Measurements from ENCODE around the gene PTPRJ. TPM values are rescaled to one million over a fixed set of nuclear protein-coding genes. Genes with fewer than 3 reads are reported as not detected.

Gene PTPRJ
- total RNA-seq, 1 experiment from 2014 or later: 12.1 TPM

DNA sequence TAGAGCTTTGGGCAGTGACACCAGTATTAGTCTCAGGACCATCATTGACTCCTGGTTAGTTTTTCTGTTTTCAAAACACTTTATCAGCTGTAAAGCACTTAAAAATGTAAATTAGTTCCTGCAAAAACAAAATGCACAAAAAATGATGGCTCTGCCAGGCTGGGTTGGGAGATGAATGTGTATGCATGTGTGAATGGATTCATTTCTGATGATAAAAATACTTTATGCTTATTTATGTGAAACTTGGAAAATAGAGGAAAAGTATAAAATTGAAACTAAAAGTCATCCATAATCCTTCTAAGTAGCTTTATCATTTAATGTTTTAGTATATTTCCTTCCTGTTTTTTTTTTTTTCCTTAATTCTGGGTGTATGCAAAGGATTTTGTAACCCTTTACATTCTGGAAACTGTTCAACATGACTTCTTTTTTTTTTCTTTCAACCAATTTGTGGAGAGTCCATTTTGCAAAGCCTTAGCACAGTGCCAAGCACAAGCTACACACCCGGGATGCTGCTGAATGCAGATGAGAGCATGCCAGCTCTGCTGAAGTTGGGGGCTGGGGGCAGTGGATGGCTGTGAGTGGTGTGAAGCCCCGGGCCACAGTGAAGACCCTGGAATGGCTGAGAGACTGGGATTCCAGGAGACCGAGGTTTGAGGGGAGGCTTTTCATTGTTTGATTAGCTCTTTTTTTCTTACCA lies 37.6 kb downstream of the PTPRJ start:
- CTCF ChIA-PET: interaction anchor here (0.5 kb wide), 1 partner anchor 52 kb away, joined by 3 read pairs; no protein-coding TSS in a partner anchor
- no peak for DNase-seq (ENCODE audit: low spot score)
- H3K36me3 ChIP-seq (ENCODE audit: insufficient read depth, low read length, poor library complexity, severe bottlenecking): no peaks in the 10 kb centered on the region
- intact Hi-C loops (cut with micrococcal nuclease; ENCODE audit: unreplicated experiment): no loop called here
- H3K27ac ChIP-seq (ENCODE audit: low read depth, low read length, poor library complexity, severe bottlenecking): no peak overlapping the region
- no peak for TF ChIP-seq EZH2 (IDR thresholded peaks at IDR 0.05; ENCODE audit: borderline replicate concordance, low read depth, low read length, poor library complexity, severe bottlenecking)
- TF ChIP-seq, protein P1, sequence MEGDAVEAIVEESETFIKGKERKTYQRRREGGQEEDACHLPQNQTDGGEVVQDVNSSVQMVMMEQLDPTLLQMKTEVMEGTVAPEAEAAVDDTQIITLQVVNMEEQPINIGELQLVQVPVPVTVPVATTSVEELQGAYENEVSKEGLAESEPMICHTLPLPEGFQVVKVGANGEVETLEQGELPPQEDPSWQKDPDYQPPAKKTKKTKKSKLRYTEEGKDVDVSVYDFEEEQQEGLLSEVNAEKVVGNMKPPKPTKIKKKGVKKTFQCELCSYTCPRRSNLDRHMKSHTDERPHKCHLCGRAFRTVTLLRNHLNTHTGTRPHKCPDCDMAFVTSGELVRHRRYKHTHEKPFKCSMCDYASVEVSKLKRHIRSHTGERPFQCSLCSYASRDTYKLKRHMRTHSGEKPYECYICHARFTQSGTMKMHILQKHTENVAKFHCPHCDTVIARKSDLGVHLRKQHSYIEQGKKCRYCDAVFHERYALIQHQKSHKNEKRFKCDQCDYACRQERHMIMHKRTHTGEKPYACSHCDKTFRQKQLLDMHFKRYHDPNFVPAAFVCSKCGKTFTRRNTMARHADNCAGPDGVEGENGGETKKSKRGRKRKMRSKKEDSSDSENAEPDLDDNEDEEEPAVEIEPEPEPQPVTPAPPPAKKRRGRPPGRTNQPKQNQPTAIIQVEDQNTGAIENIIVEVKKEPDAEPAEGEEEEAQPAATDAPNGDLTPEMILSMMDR (conservative IDR thresholded peaks at IDR 0.05; ENCODE audit: low read depth, low read length): no peak
- no peaks in the 10 kb centered on the region for H3K9me3 ChIP-seq (ENCODE audit: low read depth, low read length, poor library complexity, severe bottlenecking)
- H3K27me3 ChIP-seq (replicated peaks; ENCODE audit: insufficient read depth, low read depth, low read length, poor library complexity): no peaks in the 10 kb centered on the region
- peaks cover 21% of the 10 kb centered on the region for H3K4me1 ChIP-seq (ENCODE audit: insufficient read depth, low read length, poor library complexity, severe bottlenecking)
- H3K4me3 ChIP-seq (ENCODE audit: low read depth, low read length, poor library complexity, severe bottlenecking): no peak overlapping the region
- no TSS peak for BruUV-seq (replicated peaks)
- POLR2A ChIA-PET (ENCODE audit: low non-redundant PET): interaction anchor here (0.6 kb wide), 2 partner anchors 12 to 134 kb away, joined by 3 to 5 read pairs; no protein-coding TSS in a partner anchor

DNA sequence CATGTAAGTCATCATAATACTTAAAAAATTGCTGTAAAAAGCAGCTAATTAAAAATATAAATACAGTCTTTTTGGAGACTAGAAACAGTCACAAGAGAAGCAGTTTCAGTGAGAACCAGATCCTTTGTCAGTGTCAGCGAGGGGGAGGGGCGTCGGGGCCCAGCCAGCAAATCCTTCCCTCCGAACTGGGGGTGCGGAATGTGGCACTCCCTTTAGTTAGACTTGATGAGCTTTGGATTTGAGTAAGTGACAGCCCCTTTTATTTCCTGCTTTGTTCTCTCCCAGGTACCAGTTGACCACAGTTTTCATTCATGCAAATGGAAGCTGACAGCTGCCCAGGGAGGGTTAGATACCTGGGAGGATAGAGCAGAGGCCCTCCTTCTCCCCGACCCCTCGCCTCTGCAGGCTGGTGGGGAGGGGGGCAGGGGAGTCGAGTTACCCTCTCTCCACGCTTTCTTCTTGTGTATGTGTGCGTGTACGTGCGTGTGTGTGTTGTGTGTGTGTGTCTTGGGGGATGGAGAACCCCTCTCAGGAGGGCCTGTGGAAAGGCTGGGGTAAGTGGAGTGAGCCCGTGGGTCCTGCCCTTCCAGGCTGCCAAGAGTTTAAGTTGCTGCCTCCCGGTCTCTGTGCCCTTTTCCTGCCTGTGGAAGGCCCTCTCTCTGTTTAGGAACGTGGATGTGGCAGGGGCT lies 38.3 kb downstream of the PTPRJ start:
- Histone ChIP-seq H3K4me3 (ENCODE audit: low read depth, low read length, poor library complexity, severe bottlenecking) (no peak overlapping the region), H3K9me3 (ENCODE audit: low read depth, low read length, poor library complexity, severe bottlenecking) (no peaks in the 10 kb centered on the region), H3K4me1 (ENCODE audit: insufficient read depth, low read length, poor library complexity, severe bottlenecking) (peaks cover 16% of the 10 kb centered on the region), H3K36me3 (ENCODE audit: insufficient read depth, low read length, poor library complexity, severe bottlenecking) (no peaks in the 10 kb centered on the region), H3K27ac (ENCODE audit: low read depth, low read length, poor library complexity, severe bottlenecking) (no peak overlapping the region), H3K27me3 (replicated peaks; ENCODE audit: insufficient read depth, low read depth, low read length, poor library complexity) (no peaks in the 10 kb centered on the region)
- intact Hi-C loops (cut with micrococcal nuclease; ENCODE audit: unreplicated experiment): no loop called here
- BruUV-seq (replicated peaks): no TSS peak
- no peak for TF ChIP-seq EZH2 (IDR thresholded peaks at IDR 0.05; ENCODE audit: borderline replicate concordance, low read depth, low read length, poor library complexity, severe bottlenecking)
- TF ChIP-seq, protein P1 (conservative IDR thresholded peaks at IDR 0.05; ENCODE audit: low read depth, low read length): no peak
- CTCF ChIA-PET: no interaction called here
- no peak for DNase-seq (ENCODE audit: low spot score)
- POLR2A ChIA-PET (ENCODE audit: low non-redundant PET): interaction anchor here (0.5 to 0.6 kb wide), 2 partner anchors 135 to 805 kb away, joined by 4 to 5 read pairs; no protein-coding TSS in a partner anchor

DNA sequence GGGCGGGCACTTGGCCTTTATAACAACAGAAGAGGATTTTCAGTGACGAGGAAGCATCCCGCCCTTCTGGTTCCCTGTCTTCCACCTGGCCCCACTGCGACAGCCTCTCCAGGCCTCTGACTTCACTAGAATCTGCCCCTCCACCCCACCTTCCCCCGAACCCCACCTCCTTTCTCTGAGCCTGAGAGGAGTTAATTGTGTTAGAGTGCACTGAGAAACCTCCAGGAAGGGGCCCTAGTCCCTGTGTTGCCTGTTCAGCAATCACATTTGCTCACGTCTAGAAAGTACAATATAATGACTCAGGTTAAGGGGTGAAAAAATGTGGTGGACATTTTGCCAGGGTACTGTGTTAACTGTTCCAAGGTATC lies 38.8 kb downstream of the PTPRJ start:
- no peak for TF ChIP-seq EZH2 (IDR thresholded peaks at IDR 0.05; ENCODE audit: borderline replicate concordance, low read depth, low read length, poor library complexity, severe bottlenecking)
- TF ChIP-seq, protein P1 (conservative IDR thresholded peaks at IDR 0.05; ENCODE audit: low read depth, low read length): no peak
- H3K9me3 ChIP-seq (ENCODE audit: low read depth, low read length, poor library complexity, severe bottlenecking): no peaks in the 10 kb centered on the region
- peaks cover 17% of the 10 kb centered on the region for H3K4me1 ChIP-seq (ENCODE audit: insufficient read depth, low read length, poor library complexity, severe bottlenecking)
- ChIA-PET POLR2A (ENCODE audit: low non-redundant PET) (interaction anchor here (0.5 kb wide), 1 partner anchor 806 kb away, joined by 4 read pairs; no protein-coding TSS in a partner anchor), CTCF (no interaction called here)
- no peak for DNase-seq (ENCODE audit: low spot score)
- H3K36me3 ChIP-seq (ENCODE audit: insufficient read depth, low read length, poor library complexity, severe bottlenecking): no peaks in the 10 kb centered on the region
- H3K4me3 ChIP-seq (ENCODE audit: low read depth, low read length, poor library complexity, severe bottlenecking): no peak overlapping the region
- intact Hi-C loops (cut with micrococcal nuclease; ENCODE audit: unreplicated experiment): no loop called here
- no peaks in the 10 kb centered on the region for H3K27me3 ChIP-seq (replicated peaks; ENCODE audit: insufficient read depth, low read depth, low read length, poor library complexity)
- no peak overlapping the region for H3K27ac ChIP-seq (ENCODE audit: low read depth, low read length, poor library complexity, severe bottlenecking)
- BruUV-seq (replicated peaks): no TSS peak

Measured in A673 (cell line).